ENCODE measurements around the gene SLC22A16. TPM values are rescaled to one million over a fixed set of nuclear protein-coding genes. Genes with fewer than 3 reads are reported as not detected.

Gene SLC22A16, protein sequence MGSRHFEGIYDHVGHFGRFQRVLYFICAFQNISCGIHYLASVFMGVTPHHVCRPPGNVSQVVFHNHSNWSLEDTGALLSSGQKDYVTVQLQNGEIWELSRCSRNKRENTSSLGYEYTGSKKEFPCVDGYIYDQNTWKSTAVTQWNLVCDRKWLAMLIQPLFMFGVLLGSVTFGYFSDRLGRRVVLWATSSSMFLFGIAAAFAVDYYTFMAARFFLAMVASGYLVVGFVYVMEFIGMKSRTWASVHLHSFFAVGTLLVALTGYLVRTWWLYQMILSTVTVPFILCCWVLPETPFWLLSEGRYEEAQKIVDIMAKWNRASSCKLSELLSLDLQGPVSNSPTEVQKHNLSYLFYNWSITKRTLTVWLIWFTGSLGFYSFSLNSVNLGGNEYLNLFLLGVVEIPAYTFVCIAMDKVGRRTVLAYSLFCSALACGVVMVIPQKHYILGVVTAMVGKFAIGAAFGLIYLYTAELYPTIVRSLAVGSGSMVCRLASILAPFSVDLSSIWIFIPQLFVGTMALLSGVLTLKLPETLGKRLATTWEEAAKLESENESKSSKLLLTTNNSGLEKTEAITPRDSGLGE
- total RNA-seq: 0.87 TPM
- long read RNA-seq: 0 reads

DNA sequence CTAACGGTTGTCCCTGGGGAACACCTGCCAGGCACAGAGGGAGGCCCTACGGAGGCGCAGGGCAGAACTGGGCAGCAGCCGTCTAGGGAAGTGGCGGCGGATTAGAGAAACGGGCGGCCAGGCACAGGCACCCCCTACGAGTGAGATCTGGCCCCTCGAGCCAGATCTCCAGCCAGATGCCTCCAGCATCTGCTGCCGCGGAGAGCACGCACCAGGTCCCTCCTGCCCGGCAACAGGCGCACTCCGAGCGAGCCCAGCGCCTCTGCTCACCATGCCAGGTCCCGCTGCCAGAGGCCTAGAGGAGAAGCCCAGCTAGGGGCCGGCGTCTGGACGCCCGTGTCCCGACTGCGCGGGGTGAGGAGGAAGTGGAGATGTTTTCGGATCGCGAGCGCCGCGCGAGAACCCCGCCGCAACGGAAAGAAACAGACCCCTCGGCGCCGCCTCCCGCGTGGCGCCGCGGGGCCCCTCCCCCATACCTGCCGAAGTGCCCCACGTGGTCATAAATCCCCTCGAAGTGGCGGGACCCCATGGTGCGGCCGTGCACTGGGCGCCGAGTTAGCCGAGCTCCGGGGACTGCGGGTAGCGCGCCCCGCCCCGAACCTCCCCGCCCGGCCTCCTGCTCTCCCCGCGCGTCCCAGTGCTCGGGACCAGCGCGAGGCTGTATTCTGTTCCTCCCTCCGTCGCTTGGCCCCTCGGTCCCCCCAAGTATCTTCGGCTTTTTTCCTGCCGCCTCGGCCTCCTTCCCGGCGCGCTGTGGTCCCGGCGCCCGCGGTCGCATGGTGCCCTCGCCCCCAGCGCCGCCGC, at the start of gene SLC22A16:
TSS of gene SLC22A16 (minus strand) at position 568 of the 804 bp plus-strand sequence. CDS start at position 529, 39 bp downstream.
- H3K36me3 ChIP-seq: no peaks in the 10 kb centered on the region
- H3K4me1 ChIP-seq: peaks cover 7% of the 10 kb centered on the region
- H3K4me3 ChIP-seq: peak within 1 kb of the TSS; percentile 33
- TF ChIP-seq, protein P1, sequence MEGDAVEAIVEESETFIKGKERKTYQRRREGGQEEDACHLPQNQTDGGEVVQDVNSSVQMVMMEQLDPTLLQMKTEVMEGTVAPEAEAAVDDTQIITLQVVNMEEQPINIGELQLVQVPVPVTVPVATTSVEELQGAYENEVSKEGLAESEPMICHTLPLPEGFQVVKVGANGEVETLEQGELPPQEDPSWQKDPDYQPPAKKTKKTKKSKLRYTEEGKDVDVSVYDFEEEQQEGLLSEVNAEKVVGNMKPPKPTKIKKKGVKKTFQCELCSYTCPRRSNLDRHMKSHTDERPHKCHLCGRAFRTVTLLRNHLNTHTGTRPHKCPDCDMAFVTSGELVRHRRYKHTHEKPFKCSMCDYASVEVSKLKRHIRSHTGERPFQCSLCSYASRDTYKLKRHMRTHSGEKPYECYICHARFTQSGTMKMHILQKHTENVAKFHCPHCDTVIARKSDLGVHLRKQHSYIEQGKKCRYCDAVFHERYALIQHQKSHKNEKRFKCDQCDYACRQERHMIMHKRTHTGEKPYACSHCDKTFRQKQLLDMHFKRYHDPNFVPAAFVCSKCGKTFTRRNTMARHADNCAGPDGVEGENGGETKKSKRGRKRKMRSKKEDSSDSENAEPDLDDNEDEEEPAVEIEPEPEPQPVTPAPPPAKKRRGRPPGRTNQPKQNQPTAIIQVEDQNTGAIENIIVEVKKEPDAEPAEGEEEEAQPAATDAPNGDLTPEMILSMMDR (IDR thresholded peaks at IDR 0.05): no peak
- ATAC-seq (peak; percentile 59), DNase-seq (no peak)
- peaks cover 17% of the 10 kb centered on the region for H3K27me3 ChIP-seq
- H3K27ac ChIP-seq: no peak within 1 kb of the TSS
- intact Hi-C loops (cut with DNase I): no loop called here
- H3K9me3 ChIP-seq: no peaks in the 10 kb centered on the region

DNA sequence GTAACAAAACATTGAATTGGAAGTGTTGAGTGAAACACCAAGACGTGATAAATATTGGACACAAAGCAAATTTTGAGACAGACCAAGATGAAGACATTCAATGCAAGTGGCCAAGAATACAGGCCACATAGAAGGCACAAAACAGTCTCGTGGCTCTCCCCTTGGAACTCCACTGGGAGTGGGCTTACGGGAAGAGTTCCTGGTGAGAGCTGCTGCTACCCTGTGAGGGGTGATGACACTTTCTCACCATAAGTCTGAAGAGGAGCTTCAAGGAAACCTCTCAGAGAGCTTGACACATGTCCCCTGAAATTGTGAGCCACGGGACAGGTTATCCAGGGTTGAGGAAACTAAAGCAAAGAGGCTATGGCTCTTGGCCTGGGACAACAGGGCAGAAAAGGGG, 48.6 kb upstream of the SLC22A16 start:
- no peaks in the 10 kb centered on the region for H3K36me3 ChIP-seq
- H3K4me3 ChIP-seq: no peak overlapping the region
- intact Hi-C loops (cut with DNase I): loop anchor here (5.0 kb wide), 1 partner anchor 427 kb away; no protein-coding TSS in a partner anchor
- no peaks in the 10 kb centered on the region for H3K9me3 ChIP-seq
- TF ChIP-seq, protein P1 (IDR thresholded peaks at IDR 0.05): no peak
- DNase-seq (no peak), ATAC-seq (no peak)
- no peaks in the 10 kb centered on the region for H3K27me3 ChIP-seq
- H3K4me1 ChIP-seq: no peaks in the 10 kb centered on the region
- H3K27ac ChIP-seq: no peak overlapping the region

DNA sequence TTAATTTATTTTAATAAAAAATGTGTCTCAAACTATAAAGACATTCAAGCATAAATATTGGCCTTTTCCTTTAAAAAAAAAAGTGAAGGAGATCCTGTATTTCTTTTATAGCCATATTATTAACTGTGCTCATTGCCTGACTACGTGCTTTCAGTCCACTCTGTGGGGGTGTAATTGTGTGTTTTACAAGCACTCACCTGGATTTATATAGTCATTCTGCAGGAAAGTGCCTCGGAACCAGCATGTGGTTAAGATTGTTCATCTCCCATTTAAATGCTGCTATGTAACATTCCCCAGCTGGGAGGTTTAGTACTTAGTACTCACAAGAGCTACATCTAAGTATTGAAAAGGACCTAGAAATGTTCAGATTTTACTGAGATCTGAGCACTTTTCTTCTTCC, 47.9 kb upstream of the SLC22A16 start:
- no peaks in the 10 kb centered on the region for H3K9me3 ChIP-seq
- no peak for ATAC-seq
- no peak overlapping the region for H3K27ac ChIP-seq
- DNase-seq: no peak
- TF ChIP-seq, protein P1 (IDR thresholded peaks at IDR 0.05): no peak
- no peaks in the 10 kb centered on the region for H3K36me3 ChIP-seq
- H3K4me3 ChIP-seq: no peak overlapping the region
- intact Hi-C loops (cut with DNase I): no loop called here
- H3K4me1 ChIP-seq: no peaks in the 10 kb centered on the region
- H3K27me3 ChIP-seq: no peaks in the 10 kb centered on the region

DNA sequence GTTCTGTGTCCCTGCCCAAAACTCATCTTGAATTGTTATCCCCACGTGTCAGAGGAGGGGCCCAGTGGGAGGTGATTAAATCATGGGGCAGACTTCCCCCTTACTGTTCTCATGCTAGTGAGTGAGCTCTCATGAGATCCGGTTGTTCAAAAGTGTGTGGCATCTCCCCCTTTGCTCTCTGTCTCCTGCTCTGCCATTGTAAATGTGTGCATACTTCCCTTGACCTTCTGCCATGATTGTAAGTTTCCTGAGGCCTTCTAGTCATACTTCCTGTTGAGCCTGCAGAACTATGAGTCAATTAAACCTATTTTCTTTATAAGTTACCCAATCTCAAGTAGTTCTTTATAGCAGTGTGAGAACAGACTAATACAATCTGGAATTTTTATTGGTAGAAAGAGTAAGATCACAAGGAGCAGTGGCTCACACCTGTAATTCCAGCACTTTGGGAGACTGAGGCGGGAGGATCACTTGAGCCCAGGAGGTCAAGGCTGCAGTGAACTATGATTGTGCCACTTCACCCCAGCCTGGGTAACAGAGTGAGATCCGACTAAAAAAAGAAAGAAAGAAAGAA, 47.1 kb upstream of the SLC22A16 start:
- no peak for DNase-seq
- TF ChIP-seq, protein P1 (IDR thresholded peaks at IDR 0.05): no peak
- intact Hi-C loops (cut with DNase I): no loop called here
- Histone ChIP-seq H3K36me3 (no peaks in the 10 kb centered on the region), H3K27me3 (no peaks in the 10 kb centered on the region), H3K4me3 (no peak overlapping the region), H3K27ac (no peak overlapping the region), H3K4me1 (no peaks in the 10 kb centered on the region), H3K9me3 (no peaks in the 10 kb centered on the region)
- ATAC-seq: no peak

DNA sequence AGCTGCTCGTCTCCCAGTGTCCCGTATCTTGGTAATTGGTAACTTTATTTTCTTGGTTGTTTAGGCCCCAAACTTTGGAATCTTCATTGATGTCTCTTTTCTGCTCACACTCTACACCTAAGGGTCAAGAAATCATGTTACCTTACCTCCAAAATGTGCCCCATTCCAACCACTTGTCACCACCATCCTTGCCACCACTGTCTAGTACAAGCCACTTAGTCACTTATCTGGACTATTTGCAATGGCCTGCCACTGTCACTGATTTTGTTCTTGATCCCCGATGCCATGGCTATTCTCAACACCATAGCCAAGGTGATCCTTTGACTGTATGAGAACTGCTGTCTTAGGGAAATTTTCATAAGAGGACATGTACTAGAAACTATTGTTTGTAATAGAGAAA, 46.0 kb upstream of the SLC22A16 start:
- H3K4me1 ChIP-seq: no peaks in the 10 kb centered on the region
- ATAC-seq: no peak
- DNase-seq: no peak
- no peaks in the 10 kb centered on the region for H3K9me3 ChIP-seq
- no peaks in the 10 kb centered on the region for H3K27me3 ChIP-seq
- no peaks in the 10 kb centered on the region for H3K36me3 ChIP-seq
- TF ChIP-seq, protein P1 (IDR thresholded peaks at IDR 0.05): no peak
- no peak overlapping the region for H3K27ac ChIP-seq
- intact Hi-C loops (cut with DNase I): no loop called here
- no peak overlapping the region for H3K4me3 ChIP-seq

All from upper lobe of right lung (tissue), 1 donor.